Spleen (tissue), 11 donors: ENCODE measurements around the gene AK8. TPM values are rescaled to one million over a fixed set of nuclear protein-coding genes. Genes with fewer than 3 reads are reported as not detected.

ENCODE experiments used
- DNase-seq: peaks from one replicate; pipeline ENCODE4 v3.0.0-alpha.2; 2020
- H3K27ac ChIP-seq, 8 donors: fragments of 200-600 bp; sonication (generic) in 7 of 8; 1 replicate in 4 of 8; 2 replicates in 4 of 8; pipeline versions ENCODE4 v1.5.0 to v1.8.0; 2016 to 2021; ENCODE audit warnings: inconsistent platforms in 4 of 8, mild to moderate bottlenecking in 4 of 8, moderate library complexity in 1 of 8
- H3K27me3 ChIP-seq, 7 donors: fragments of 200-600 bp; sonication (generic) in 6 of 7; replicated peaks in 1 of 7; 1 replicate in 4 of 7; 2 replicates in 3 of 7; pipeline versions ENCODE4 v1.5.0 to v1.8.0; 2016 to 2021; ENCODE audit warnings: inconsistent platforms in 3 of 7, mild to moderate bottlenecking in 1 of 7
- H3K36me3 ChIP-seq, 6 donors: fragments of 200-600 bp; sonication (generic) in 5 of 6; 1 replicate in 4 of 6; 2 replicates in 2 of 6; pipeline versions ENCODE4 v1.5.0 to v1.8.0; 2016 to 2021; ENCODE audit warnings: inconsistent platforms in 2 of 6
- H3K4me1 ChIP-seq, 6 donors: fragments of 200-600 bp; sonication (generic) in 5 of 6; 1 replicate in 3 of 6; 2 replicates in 3 of 6; pipeline versions ENCODE4 v1.5.0 to v1.8.0; 2016 to 2021; ENCODE audit warnings: inconsistent platforms in 3 of 6
- H3K4me3 ChIP-seq, 8 donors: fragments of 200-600 bp; sonication (generic) in 7 of 8; 1 replicate in 4 of 8; 2 replicates in 4 of 8; pipeline versions ENCODE4 v1.5.0 to v1.8.0; 2016 to 2021; ENCODE audit warnings: inconsistent platforms in 4 of 8, mild to moderate bottlenecking in 4 of 8, moderate library complexity in 2 of 8
- H3K9me3 ChIP-seq, 8 donors: fragments of 200-600 bp; sonication (generic) in 7 of 8; 1 replicate in 4 of 8; 2 replicates in 4 of 8; pipeline versions ENCODE4 v1.5.0 to v1.8.0; 2016 to 2021; ENCODE audit warnings: inconsistent platforms in 4 of 8
- POLR2A ChIP-seq, 3 donors: fragments of 450-650 bp; IDR thresholded peaks; one replicate each; pipeline ENCODE4 v1.5.1; 2017; ENCODE audit warnings: antibody characterized with exemption in 3 of 3, mild to moderate bottlenecking in 1 of 3
- POLR2AphosphoS5 ChIP-seq, 3 donors: sonication (generic); formaldehyde crosslinking; IDR thresholded peaks; one replicate each; pipeline ENCODE4 v1.5.1; 2017; ENCODE audit warnings: antibody characterized with exemption in 3 of 3
- WGBS, 5 donors: extraction: QIAGEN DNeasy Blood & Tissue Kit in 3 of 5; methylation state at CpG; one replicate each; pipeline versions ENCODE4 v1.1.5 to v1.1.7; 2013 to 2018; 5-methylcytosine and 5-hydroxymethylcytosine counted together
- intact Hi-C: fragments of 100-400 bp; cut with DNase I; formaldehyde crosslinking; loops from one replicate; pipeline ENCODE4 v1.15.0; 2023; ENCODE audit warnings: low total_unique reads
- polyA plus RNA-seq, 3 donors: library from polyadenylated mRNA; stranded (reverse); fragments of 200-250 nt; gene quantifications; one replicate each; pipeline ENCODE4 v1.2.1, GENCODE V29; 2013
- total RNA-seq, 7 donors: library from RNA; depleted of rRNA in 3 of 7; stranded (reverse); fragments of >200 nt in 3 of 7; fragmentation: NEBNext Ultra II Directional in 4 of 7; extraction: Animal tissue kit (Norgen Biotek cat#: 25700) in 4 of 7; gene quantifications; one replicate each; pipeline versions ENCODE4 v1.1.0 to v1.2.1, GENCODE V29; 2016 to 2021
- TF ChIP-seq, protein P1 (sequence below), 11 experiments: fragments of 200-600 bp in 7 of 11; fragments of 450-650 bp in 4 of 11; sonication (generic) in 4 of 11; IDR thresholded peaks in 8 of 11; conservative IDR thresholded peaks in 3 of 11; 1 replicate in 7 of 11; 2 replicates in 4 of 11; pipeline versions ENCODE4 v1.4.0 to v1.8.0; 2016 to 2021; ENCODE audit warnings: antibody characterized with exemption in 11 of 11, inconsistent platforms in 4 of 11, mild to moderate bottlenecking in 1 of 11
- donor health status: healthy with polysubstance abuse.
- donor health status: DM: no; HTN: no; CAD: no; lungs with moderate emphysema.
- donor health status: DM: no; HTN: no; CAD: no.
- donor health status: Bipolar disorder and iron deficiency.
- donor health status: healthy.
- donor health status: DM: no; HTN: no; CAD: no.
- donor health status: DM: yes; HTN: yes; CAD: no.

The AK8 gene
- total and polyA plus RNA-seq, 10 donors: 0.22 to 1.8 (median 0.93) TPM

DNA sequence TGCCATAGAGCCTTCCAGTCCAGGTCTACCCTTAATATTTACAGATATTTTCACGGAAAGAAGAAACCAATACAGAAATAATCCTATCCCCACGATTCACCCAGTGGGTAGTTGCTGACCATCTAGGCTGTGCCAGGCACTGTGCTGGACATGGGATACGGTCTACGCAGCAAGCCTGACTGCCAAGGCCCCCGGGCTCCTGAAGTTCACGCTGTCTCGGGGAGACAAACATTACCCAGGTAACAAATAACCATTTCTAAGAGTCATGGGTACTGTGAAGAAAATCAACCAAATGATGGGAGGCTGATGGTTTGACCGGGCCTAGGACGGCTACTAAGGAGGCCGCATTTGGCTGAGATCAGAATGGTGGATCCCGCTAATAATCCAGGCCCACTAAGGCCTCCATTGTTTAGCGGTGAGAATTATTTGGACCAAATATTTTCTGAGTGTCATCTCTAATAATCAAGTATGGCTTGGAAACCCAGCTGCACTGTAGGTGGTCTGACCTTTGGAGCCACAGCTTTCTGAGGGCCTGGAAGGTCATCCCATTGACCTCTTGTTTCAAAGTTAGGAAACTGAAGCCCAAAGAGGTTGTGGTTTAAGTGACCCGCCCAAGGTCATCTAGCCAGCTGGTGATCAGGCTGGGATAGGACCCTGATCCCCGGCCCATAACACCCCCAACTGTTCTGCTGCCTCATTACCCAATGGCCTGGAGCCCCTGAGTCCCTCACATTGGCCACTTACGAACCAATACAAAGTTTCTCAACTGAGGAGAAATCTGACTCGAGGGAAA lies 82.4 kb downstream of the AK8 start:
- no peak for DNase-seq
- Histone ChIP-seq H3K9me3 (no peaks in the 10 kb centered on the region), H3K4me1 (peaks cover 0 to 16% (median 6%) of the 10 kb centered on the region in 6 donors), H3K4me3 (no peak overlapping the region), H3K27me3 (peaks cover 0 to 38% (median 0%) of the 10 kb centered on the region in 7 donors), H3K27ac (no peak overlapping the region), H3K36me3 (no peaks in the 10 kb centered on the region)
- intact Hi-C loops: no loop called here
- TF ChIP-seq POLR2AphosphoS5 (IDR thresholded peaks at IDR 0.05) (no peak), POLR2A (IDR thresholded peaks at IDR 0.05) (no peak)
- TF ChIP-seq, protein P1, sequence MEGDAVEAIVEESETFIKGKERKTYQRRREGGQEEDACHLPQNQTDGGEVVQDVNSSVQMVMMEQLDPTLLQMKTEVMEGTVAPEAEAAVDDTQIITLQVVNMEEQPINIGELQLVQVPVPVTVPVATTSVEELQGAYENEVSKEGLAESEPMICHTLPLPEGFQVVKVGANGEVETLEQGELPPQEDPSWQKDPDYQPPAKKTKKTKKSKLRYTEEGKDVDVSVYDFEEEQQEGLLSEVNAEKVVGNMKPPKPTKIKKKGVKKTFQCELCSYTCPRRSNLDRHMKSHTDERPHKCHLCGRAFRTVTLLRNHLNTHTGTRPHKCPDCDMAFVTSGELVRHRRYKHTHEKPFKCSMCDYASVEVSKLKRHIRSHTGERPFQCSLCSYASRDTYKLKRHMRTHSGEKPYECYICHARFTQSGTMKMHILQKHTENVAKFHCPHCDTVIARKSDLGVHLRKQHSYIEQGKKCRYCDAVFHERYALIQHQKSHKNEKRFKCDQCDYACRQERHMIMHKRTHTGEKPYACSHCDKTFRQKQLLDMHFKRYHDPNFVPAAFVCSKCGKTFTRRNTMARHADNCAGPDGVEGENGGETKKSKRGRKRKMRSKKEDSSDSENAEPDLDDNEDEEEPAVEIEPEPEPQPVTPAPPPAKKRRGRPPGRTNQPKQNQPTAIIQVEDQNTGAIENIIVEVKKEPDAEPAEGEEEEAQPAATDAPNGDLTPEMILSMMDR (IDR thresholded peaks at IDR 0.05 in 8 of 11, conservative IDR thresholded peaks at IDR 0.05 in 3 of 11): no peak
- WGBS, 5 donors: 88 to 94% (median 89%) methylated on average over 16 of the region's 16 CpGs

DNA sequence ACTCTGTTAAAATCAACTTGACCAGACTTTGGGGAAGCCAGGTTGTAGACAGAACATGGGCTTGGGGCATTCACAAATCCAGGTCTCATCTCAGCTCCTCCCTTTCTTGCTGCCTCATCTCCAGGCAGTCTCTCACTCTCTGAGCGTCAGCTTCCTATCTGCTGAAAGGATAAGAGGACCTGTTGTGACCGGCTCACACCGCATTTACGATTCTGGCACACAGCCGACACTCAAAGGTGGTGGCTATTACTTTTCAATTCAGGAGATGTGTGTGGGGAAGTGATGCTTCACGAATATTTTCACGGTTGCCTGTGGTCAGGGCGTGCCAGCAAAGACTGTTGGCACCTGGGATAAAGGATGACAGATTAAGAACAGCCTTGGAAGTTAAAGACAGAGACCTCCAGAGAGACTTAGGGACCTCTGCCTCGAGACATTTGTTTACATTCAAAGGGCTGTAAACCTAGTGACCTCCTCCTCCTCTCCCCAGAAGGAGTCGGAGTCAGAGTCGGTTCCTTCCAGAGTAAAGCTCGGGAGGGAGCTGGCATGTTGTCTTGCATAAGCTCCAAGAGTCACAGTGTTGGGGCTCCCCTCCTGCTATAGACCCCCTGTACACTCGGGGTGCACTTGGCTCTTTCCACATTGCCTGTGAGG lies 83.2 kb downstream of the AK8 start:
- peaks cover 0 to 32% (median 0%) of the 10 kb centered on the region in 7 donors for H3K27me3 ChIP-seq
- no peaks in the 10 kb centered on the region for H3K36me3 ChIP-seq
- WGBS, 5 donors: 22 to 37% (median 33%) methylated on average over 13 of the region's 13 CpGs
- TF ChIP-seq, protein P1 (IDR thresholded peaks at IDR 0.05 in 8 of 11, conservative IDR thresholded peaks at IDR 0.05 in 3 of 11): no peak
- TF ChIP-seq POLR2AphosphoS5 (IDR thresholded peaks at IDR 0.05) (no peak), POLR2A (IDR thresholded peaks at IDR 0.05) (no peak)
- H3K9me3 ChIP-seq: no peaks in the 10 kb centered on the region
- no peak overlapping the region for H3K4me3 ChIP-seq
- intact Hi-C loops: no loop called here
- DNase-seq: no peak
- peaks cover 0 to 11% (median 3%) of the 10 kb centered on the region in 6 donors for H3K4me1 ChIP-seq
- H3K27ac ChIP-seq: no peak overlapping the region

DNA sequence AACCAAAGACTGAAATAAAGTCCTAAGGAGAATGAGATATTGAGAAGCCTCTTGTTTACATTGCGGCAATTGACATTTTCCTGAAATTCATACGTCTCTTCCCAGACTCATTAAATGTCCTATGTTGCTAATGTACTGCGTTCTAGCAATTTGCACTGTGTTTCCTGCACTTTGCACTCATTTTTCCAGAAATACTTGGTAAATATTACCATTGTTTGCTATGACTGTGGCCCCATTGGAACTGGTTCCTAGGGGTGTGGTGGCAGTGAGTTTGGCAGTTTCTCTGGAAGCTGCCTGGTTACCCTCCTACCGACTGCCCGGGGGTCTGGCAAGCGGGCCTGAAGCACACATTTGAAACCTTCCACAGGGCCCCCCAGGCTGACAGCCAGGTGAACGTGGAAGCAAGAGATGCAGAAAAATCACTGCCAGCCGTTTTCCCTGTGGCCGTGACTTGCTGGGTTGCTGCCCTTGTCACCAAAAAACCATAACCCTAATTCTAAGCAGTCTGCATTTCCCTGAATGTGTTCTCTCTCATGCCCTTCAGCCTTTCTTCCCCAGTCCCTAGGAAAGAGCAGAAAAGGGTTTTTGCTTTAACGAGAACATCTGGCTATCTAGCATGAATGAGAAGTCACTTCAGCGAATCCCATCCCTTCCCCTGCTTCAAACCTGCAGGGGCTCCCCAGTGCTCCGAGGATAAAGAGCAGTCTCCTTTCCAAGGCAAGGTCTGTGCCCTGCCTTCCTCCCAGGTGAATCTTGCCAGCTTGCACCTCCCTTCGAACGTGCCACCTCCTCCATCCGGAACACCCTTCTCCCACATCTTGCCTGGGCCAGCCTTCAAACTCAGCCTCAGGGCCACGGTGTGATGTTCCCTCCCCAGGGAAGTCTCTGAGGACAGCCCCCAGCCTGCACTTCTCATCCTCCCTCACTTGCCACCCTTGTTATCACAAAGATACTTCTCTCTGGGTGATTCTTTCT lies 84.2 kb downstream of the AK8 start:
- peaks cover 0 to under 1% (median 0%) of the 10 kb centered on the region in 6 donors for H3K4me1 ChIP-seq
- H3K27ac ChIP-seq: no peak overlapping the region
- H3K4me3 ChIP-seq: no peak overlapping the region
- no peaks in the 10 kb centered on the region for H3K9me3 ChIP-seq
- no peak for DNase-seq
- intact Hi-C loops: no loop called here
- peaks cover 0 to 29% (median 0%) of the 10 kb centered on the region in 7 donors for H3K27me3 ChIP-seq
- WGBS, 5 donors: 77 to 82% (median 80%) methylated on average over 16 of the region's 16 CpGs
- no peaks in the 10 kb centered on the region for H3K36me3 ChIP-seq
- TF ChIP-seq, protein P1 (IDR thresholded peaks at IDR 0.05 in 8 of 11, conservative IDR thresholded peaks at IDR 0.05 in 3 of 11): no peak
- TF ChIP-seq POLR2A (IDR thresholded peaks at IDR 0.05) (no peak), POLR2AphosphoS5 (IDR thresholded peaks at IDR 0.05) (no peak)
